Activated gamma-delta T cell treated with anti-CD3 and anti-CD28 coated beads, Interleukin-2, amount 50 U/mL, for 16 hours (primary cell): ENCODE data around the gene TSHZ2.

ENCODE experiments used
- DNase-seq: peaks from one replicate; pipeline ENCODE4 v3.0.0-alpha.2; 2020; ENCODE audit warnings: low read depth

TSHZ2 gene

DNA sequence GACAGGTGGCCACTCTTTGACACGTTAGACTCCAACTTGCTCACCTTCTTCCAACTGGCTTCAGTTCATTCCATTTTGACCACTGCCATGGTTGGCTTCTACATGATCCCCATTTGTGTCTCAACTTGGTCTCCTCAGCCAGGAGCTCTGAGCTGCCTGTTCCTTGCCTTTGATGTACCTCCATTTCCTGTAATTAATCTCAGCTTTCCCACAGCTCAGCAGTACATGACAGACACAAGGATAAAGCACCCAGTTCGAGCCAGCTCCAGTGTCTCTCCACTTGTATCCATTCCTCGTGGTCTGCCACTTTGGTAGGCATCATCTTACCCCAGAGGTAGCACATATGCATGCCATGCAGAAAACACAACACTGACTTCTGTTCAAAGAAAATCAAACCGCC lies 161.0 kb downstream of the TSHZ2 start:
- no peak for DNase-seq

DNA sequence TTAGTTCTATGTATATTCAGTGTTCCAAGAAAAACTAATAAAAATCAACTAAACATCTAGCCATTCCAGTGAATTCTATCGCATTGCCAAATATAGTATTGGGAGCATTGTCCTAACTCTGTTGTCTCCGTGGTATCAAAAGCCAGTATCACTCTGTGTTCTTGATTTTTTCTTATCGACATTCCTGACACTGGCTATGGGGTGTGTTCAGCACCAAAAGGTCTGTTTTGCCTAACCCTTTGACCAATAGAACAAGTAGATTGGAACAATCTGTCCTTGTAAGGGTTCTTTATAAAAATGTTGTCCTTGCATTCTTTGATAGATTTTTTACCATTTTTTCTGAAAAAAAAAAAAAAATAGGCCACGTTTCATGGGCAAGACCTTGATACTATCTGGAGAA lies 161.5 kb downstream of the TSHZ2 start:
- no peak for DNase-seq

DNA sequence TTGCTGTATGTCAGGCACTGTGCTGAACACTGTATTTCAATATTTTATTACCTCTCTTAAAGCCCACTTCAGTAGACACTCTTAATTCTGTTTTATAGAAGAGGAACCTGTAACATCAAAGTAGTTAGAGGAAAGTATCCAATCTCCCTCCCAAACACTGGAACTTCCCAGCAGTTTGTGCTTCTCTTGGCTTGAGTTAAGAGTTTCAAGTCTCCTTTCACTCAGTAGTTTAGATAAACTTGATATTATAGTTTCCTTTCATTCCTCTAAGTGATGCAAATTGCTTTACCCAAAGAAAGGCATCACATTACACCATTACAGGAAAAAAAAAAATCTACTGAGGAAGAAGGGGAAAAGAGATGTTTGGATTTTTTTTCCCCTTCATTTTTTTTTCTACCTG lies 164.3 kb downstream of the TSHZ2 start:
- no peak for DNase-seq

DNA sequence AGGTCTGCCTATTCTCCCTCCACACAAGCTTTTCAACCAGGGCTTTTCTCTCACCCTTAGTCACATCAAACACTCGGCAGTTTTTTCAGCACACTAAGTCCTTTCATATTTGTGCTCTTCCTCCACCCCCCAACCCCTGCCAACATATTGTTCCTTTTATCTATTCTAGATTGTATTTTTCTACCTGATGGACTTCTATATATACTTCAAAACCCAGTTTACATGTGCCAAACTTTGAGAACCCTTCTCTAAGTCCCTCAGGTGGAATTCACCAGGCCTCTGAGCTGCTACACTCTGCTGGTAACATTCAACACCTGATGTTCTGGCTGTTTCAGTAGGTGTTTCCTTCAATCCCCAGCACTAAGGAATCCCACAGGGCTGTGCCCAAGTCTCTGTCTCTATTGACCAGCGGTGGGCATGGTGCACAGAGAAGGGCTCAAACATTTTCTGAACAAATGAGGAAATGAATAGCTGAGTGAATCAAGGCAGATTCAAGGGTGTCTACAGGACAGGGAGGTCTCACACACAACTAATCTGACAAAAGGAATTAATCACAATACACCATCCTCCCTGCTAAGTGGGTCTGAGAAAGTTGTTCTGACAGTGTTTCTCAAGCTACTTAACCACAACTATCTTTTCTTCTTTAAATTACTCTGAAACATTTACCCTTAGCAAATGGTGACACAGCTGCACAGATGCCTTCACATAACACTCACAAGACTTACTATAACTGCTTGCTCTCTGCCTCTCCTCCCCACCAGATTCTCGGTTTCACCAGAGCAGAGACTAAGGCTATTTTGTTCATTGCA lies 166.5 kb downstream of the TSHZ2 start:
- DNase-seq, result no peak

DNA sequence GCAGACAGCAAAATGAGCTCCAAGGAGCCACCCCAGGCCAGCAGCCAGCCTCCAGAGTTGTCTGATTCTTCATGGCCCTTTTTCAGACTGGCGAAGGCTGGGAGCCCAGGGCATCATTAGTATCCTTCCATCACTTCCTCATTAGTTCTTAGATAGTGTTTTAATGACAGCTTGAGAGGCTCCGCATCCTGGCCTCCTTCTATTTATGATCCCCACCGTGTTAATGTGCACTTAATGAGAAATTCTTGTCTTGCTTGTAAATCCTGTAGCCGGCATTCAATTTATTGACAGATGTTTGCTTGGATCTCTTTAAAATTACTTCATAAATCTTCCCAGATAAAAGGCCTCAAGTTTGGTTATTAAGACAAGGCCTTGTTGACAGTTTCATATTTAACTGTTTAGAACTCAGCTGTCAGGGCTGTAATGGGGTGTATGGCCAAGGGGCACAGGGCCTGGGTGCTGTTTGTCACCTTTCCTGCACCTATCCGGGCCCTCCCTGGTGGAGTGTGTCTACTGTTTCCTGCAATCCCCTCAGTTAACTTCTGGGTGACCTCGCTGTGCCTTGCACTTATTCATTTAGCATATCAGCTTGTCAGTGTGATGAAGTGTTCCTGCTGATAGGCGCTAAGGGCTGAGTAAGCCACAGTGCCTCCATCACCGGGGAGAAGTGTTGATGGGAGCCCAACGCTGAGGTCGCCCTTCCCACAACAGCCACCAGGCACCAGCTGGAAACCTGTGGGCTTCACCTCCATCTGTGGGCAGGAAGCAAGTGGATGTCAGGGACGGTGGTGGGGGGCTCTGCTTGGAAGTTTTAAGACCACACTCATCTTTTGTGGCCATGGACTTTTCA lies 169.3 kb downstream of the TSHZ2 start:
- DNase-seq, result no peak

DNA sequence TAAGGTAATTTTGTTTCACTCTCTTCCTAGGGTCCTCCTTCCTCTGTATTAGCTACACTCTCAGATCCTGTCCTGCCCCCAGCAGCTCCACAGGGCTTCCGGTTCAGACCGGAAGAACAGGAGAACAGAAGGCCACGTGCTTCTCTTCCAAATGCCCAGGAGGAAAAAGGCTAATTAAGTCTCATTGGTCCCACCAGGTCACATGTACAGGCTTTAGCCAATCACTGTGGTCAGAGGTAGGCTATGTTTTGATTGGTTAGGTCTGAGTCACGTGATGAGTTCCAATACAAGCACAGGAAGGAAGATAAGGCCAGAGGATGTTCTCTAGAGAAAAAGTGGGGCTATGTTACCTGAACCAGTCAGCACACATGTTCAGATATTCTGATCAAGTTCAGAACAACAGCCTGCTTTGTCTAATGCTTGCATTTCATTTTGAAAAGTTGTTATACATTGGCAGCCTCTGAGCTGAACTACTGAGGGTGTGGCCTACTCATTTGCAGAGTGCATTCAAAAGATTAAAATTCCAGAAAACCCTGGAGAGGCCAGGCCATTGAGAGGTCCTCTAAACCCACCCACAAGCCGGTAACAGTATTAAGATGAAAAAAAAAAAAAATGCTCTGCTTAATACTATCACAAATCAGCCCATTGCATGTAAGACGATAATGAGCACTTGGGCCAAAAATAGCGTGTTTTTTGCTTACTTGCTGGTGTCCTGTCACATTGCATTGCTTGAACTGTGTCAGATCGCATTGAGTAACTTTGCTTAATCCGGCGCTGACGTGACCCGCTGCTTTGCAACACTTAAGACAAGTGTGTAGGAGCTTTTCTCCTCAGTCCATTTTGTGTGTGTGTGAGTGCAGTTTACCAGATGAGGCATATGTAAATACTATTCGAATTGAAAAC lies 170.3 kb downstream of the TSHZ2 start:
- no peak for DNase-seq

DNA sequence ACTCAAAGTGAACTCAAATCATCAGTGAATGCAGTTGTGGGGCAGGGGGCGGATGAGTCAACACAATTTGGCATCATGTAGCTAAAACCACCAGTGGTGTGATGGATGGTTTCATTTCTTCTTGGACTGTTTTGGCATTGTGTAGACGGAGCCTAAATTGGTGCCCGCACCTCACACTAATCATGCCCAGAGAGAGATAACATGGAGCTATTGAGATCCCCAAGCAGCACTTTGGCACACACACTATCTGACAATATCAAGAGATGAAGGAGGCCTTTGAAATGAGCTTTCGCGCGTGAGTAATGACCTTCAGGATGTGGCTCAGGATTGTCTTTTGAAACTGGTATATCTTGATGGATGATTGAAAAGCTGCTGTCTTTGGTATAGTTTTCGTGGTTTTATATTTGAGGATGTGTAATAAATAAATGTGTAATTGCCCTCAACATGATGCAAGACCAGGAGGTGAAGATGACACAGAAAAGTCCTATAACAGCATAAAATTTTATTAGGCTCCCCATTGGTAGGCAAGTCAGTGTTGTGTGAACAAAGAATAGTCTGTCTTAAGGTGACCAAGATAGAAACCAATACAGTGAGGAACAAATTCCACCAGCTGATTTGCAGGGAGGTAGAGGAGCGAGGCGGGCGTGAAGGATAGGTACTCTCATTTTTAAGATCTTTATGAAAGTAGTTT lies 174.2 kb downstream of the TSHZ2 start:
- DNase-seq, result no peak

DNA sequence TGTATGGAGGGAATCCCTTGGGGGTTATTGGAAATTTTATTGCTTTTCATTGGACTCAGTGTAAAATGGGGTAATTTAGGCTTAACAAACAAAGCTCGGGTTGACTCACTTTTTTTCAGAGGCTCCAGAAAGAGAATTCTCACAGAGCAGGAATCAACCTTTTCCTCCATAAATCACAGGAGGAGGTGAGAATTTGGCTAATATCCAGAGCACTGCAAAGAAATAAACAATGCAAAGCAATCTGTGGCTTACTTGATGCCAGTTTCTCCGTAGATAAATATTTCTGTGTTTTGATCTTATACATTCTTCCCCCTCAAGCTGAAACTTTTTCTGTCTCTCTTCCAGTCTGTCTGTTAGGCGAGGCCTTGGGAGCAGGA lies 176.6 kb downstream of the TSHZ2 start:
- DNase-seq, result no peak

DNA sequence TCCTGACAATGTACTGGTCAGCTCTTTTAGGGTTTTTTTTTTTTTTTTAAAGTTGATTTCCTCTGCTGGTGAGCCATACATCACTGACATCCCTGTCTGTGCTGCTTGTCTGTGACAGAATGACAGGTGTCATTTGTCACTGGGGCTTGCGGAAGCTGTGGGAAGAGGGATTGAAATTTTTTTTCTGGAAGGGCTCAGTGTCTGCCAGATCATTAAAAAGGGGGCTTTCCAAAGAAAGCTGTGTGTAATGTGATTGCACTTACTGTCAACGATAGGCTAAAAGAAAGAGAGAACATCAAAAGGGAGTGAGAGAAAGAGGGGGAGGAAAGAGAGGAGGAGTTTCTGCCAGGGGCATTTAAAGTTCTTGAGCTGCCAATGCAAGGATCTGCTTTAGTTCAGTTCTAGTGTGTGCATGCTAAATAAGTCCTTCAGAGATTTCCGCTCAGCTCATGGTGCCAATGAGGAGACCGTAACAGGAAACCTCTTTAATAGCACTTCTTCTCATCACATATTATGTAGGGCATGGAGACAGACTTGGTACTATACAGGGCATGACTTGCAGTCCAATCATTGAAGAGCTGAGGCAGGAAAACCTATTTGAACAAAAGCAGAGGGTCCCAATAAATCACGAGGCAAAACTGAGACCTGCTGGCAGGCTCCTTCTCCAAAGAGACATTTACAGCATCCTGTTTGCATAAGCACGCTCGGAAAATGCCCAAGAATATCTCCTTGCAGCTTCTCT lies 177.2 kb downstream of the TSHZ2 start:
- DNase-seq, result no peak

DNA sequence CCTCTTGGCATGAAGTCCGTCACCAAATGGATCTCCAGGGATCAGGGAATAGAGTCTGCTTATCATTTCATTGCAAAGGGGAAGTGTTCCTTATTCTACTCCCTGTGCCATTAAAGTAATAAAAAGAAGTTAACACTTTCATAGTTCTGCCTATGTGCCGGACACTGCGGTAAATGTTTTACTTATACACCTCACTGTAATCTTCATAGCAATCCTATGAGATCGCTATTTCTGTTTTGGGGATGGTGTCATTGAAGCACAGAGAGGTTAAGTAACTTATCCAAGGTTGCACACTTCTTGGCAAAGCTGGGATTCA lies 177.7 kb downstream of the TSHZ2 start:
- DNase-seq, result no peak

DNA sequence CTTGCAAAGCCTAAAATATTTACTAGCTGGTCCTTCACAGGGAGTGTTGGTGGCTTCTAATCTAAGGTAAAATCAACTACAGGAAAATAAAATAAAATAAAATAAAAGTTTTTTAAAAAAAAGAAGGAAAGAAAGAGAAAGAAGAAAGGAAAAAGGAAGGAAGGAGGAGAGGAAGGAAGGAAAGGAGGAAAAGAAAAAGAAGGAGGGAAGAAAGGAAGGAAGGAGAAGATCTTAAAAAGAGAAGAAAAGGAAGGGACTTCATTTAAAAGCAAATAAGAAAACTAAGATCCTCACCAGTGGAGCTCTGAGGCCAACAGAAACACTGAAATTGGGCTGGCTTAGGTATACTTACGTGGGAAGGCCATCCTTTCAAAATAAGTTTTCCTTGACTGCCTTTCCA lies 178.4 kb downstream of the TSHZ2 start:
- DNase-seq, result no peak

DNA sequence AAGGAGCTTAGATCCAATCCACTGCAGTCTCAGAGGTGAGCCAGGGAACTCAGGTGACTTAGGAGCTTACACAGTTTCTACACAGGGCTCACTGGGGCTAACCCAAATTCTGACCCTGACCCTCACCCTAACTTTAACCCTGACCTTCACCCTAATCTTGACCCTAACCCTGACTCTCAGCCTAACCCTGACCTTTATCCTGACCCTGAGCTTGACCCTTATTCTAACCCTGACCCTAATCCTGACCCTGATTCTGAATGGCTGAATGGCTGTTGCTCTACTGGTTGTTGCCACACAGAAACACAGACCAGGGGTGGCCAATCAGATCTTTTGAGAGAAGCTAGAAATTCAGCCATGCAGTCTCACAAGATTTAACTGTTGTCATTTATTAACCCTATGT lies 180.1 kb downstream of the TSHZ2 start:
- no peak for DNase-seq

DNA sequence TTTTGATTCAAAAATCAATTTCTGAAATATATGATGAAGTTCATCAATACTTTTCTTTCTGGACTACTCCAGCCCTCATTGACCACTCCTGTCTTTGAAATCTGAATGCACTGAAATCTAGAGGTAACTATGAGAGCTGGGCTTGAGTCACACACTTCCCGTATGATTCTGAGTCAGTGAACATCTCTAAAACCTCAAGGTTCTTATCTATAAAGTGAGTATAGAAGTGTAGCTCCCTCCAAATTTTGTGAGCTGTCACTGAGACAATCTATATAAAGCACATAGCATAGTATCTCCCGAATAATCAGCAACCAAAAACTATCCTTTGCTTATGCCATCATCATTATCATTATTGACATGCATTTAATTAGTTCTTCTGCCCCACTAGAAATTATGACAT lies 182.4 kb downstream of the TSHZ2 start:
- no peak for DNase-seq

DNA sequence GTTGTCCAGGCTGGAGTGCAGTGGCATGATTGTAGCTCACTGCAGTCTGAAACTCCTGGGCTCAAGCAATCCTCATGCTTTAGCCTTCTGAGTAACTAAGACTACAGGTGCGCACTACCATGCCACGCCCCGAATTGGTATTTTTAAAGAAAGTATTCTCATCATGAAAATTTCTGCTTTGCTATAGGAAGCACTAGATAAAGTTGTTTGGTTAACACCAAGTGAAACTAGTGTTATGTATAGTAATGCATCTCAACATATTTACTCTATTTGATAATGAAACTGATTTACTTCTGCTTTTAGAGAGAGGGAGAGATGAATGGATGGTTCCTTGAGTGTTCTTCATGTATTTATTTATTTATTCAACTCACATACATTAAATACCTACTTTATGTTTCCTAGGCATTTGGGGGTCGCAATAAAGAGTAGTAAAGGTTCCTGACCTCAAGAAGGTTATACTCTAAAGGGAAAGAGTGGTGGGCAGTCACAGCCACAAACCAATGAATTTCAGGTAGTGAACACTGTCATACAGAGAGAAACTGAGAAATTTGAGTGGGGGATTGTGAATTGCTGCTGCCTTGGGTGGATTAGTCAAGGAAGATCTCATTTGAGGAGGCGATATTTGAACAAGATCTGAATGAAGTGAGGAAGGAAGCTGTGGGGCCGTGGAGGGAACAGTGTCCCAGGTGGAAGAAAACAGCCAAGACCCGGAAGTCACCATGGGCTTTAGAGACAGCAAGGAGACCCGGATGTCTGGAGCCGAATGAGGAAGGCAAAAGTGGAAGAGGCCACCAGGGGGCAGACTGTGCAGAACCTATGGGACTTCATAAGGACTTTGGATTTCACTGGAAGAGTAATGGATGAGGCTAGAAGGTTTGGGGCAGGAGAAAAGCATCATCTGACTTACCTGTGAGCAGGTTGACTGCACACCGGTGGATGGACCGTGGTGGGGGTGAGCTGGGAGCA lies 185.6 kb downstream of the TSHZ2 start:
- DNase-seq, result peak; percentile 22

DNA sequence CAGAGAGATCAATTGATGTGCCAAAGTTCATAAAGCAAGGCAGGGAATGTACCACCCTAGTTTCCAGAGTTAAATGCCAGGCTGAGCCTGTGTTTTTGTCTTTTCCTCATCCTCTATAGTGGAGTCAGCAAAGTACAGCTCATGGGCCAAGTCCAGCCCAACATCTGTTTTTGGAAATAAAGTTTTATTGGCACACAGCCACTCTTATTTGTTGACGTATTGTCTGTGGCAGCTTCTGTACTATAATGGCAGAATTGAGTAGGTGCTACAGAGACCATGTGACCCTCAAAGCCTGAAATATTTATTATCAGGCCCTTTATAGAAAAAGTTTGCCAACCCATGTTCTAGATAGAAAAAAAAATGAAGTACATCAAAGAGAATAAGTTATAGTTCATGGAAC lies 187.0 kb downstream of the TSHZ2 start:
- no peak for DNase-seq

DNA sequence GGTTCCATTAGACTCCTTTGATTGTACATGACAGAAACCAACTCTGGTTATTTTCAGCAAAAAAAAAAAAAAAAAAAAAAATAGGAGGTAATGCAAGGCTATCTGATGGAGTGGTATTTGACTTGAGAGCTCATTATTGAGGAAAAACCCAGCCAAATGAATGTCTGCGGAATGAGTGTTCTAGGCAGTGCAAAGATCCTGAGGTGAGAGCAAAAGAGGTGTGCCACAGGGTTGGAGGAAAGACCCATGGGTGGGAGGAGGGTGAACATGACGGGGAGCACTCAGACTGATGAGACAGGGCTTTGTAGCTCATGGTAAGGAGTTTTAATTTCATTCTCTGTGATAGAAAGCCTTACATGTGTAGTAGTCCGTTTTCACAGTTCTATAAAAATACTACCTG lies 188.9 kb downstream of the TSHZ2 start:
- DNase-seq, result no peak

DNA sequence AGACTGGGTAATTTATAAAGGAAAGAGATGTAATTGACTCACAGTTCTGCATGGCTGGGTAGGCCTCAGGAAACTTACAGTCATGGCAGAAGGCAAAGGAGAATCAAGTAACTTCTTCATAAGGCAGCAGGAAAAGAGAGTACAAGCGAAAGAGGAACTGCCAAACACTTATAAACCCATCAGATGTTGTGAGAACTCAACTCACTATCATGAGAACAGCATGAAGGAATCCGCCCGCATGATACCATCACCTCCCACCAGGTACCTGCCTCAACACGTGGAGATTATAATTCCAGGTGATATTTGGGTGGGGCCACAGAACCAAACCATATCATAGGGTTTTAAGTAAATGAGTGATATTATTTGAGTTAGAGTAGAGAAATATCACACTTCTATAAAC lies 189.3 kb downstream of the TSHZ2 start:
- DNase-seq, result no peak

DNA sequence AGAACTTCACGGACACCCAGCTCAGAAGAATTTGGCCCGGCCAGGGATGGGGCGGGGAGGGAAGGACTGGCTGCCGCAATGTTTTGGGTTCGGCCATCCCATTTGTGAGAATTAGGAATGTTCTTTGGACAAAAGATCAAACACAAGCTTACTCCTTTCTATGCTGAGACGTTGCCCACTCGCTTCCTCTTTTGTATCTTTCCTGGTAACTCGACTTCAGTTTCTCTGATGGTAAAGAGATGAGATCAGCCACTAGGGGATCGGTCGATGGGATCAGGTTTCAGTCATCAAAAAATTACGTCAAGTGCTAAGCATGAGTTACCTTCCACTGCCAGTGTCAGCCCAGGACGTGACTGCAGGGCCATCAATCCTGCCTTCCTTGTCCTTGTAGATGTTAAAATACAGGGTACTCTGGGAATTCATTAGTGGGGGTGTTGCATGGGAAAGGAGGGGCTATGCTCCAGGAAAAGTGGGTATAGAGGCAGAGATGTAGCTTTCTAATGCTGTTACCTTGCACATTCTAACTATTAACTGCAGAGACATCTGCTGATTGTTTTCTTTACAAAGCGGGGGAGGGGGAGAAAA lies 190.2 kb downstream of the TSHZ2 start:
- DNase-seq, result no peak

DNA sequence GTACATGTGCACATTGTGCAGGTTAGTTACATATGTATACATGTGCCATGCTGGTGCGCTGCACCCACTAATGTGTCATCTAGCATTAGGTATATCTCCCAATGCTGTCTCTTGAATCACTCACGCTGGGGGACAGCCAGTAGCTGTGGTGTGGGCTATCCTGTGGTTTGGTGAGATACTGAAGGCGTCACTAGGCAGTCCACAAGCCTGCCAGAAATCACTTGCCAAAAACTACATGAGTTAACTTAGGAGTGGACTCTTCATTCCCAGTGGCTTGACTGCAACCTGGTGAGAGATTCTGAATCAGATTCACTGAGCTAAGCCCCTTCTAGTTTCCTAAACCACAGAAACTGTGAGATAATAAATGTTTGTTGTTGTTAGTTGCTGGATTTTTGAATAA lies 191.3 kb downstream of the TSHZ2 start:
- no peak for DNase-seq

DNA sequence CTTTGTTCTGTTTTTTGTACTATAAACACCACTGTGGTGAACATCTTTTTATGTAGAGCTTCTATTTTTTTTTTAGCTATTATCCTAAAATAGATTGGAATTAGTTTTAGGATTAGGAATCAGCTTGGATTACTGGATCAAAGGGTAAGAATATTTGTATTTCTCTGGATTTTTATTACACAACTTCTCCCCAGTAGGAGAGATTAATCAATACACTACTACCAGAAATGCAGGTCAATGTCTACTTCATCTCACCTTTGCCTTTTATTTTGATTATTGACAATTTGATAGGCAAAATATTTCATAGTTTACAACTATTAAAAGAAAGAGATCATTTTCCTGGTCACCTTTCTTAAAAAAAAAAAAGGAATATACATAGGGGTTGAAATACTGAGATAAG lies 191.9 kb downstream of the TSHZ2 start:
- DNase-seq, result no peak
